ENCODE measurements around the gene MEIOC.

The MEIOC gene

GRCh38 chr17:44708401-44709263 lies 52.4 kb downstream of the MEIOC start, which contains the start of gene DBF4B:
DBF4B (plus strand) TSS chr17:44708665; CDS start chr17:44708821, 156 bp downstream.
- DNase-seq (ENCODE audit: low read depth in 2 of 2), result peak; percentile 87 to 88

- DNase-seq (ENCODE audit: low read depth in 2 of 2), result no peak
These were observed 63.2 kb downstream of the MEIOC start for GRCh38 chr17:44719444-44719843.

- DNase-seq (ENCODE audit: low read depth in 2 of 2), result no peak
These were observed 66.0 kb downstream of the MEIOC start for GRCh38 chr17:44722254-44722653.
